GM18505 (cell line): Measurements from ENCODE around the gene SIRT3.

Experiments
- ATAC-seq: cut with Tn5 transposase; IDR thresholded peaks from one replicate; pipeline ENCODE4 v1.9.1; 2021; ENCODE audit not compliant: unreplicated experiment
- POLR2A ChIP-seq: IDR thresholded peaks from 4 replicates; pipeline ENCODE4 v1.6.1; 2011; ENCODE audit warnings: borderline replicate concordance; ENCODE audit not compliant: insufficient read depth, insufficient read length; ENCODE audit errors: extremely low read depth

SIRT3 gene

GRCh38 chr11:235997-236773, at the start of gene SIRT3:
TSS of gene SIRT3 (minus strand) at chr11:236342. CDS start at chr11:236328, 14 bp downstream.
- TF ChIP-seq POLR2A: peak; percentile 69
- peak; percentile 61 for ATAC-seq

DNA sequence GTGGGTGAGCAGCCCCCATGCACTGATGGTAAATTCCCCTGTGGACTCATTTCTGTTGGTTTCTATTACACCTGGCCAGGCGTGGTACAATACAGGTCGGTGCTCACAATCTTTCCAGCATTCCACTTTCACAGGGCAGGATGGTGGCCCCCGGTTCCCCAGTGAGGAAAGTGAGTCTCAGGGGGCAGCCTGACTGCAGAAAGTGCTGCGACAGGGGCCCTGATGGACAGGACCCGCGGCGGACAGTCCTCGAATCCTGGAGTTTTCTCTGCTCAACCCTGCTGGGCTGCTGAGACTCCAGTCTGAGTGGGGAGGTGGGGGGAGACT, 49.7 kb upstream of the SIRT3 start:
- TF ChIP-seq POLR2A: no peak
- no peak for ATAC-seq

GRCh38 chr11:285021-285893, 49.1 kb upstream of the SIRT3 start:
- no peak for TF ChIP-seq POLR2A
- no peak for ATAC-seq

- no peak for ATAC-seq
- TF ChIP-seq POLR2A: no peak
Observed at GRCh38 chr11:284105-285020, 48.2 kb upstream of the SIRT3 start.

GRCh38 chr11:283405-284104, 47.4 kb upstream of the SIRT3 start:
- no peak for TF ChIP-seq POLR2A
- no peak for ATAC-seq

DNA sequence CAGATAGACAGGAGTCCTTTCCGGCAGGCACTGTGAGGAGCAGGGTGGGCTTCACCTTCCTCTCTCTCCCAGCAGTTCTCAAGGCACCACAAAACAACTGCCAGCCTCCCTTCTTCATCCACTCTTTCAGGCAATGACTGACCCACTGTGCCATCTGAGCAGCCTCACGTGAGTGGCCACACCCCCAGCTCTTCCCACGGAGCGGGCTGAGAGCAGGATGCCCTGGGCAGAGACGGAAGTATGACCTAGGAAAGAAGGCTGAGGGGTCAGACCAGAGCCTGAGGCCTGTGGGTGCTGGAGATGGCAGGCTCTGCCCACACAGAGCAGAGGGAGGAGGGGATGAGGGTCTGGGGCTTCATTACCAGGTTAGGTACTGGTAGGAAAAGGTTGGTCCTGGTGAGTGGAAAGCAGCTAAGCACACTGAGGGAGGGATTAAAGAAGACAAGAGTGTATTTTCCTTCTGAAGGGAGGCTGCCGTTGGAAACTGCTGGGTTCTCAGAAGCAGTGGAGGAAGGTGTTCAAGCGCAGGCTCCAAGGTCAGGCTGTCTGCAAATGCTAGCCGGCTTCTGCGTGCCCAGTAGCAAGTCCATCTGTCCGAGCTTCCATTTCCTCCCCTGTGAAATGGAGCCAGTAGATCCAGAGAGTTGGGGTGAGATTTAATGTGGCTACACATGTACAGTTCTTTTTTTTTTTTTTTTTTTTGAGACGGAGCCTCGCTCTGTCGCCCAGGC, 46.7 kb upstream of the SIRT3 start:
- no peak for TF ChIP-seq POLR2A
- no peak for ATAC-seq

GRCh38 chr11:282171-282570, 46.0 kb upstream of the SIRT3 start:
- no peak for ATAC-seq
- no peak for TF ChIP-seq POLR2A

DNA sequence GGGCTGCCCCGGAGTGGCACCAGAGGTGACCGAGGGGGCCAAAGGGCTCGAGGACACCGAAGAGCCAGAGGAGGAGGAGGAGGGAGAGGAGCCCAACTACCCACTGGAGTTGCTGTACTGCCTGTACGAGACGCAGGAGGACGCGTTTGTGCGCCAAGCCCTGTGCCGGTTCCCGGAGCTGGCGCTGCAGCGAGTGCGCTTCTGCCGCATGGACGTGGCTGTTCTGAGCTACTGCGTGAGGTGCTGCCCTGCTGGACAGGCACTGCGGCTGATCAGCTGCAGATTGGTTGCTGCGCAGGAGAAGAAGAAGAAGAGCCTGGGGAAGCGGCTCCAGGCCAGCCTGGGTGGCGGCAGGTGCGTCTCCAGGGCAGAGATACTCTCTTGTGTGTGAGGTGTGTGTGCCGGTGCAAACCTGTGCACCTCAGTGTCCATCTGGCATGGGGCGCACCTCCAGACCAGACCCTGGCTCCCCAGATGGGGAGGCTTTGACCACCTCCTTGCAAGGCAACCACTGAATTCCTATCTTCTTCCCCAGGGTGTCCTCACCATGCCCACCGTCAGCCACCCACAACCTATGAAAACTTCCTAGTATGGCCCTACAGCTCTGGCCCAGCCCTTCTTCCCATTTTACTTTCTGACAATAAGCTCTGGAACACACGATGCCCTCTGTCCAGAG, 45.5 kb upstream of the SIRT3 start:
- ATAC-seq: no peak
- TF ChIP-seq POLR2A: no peak

DNA sequence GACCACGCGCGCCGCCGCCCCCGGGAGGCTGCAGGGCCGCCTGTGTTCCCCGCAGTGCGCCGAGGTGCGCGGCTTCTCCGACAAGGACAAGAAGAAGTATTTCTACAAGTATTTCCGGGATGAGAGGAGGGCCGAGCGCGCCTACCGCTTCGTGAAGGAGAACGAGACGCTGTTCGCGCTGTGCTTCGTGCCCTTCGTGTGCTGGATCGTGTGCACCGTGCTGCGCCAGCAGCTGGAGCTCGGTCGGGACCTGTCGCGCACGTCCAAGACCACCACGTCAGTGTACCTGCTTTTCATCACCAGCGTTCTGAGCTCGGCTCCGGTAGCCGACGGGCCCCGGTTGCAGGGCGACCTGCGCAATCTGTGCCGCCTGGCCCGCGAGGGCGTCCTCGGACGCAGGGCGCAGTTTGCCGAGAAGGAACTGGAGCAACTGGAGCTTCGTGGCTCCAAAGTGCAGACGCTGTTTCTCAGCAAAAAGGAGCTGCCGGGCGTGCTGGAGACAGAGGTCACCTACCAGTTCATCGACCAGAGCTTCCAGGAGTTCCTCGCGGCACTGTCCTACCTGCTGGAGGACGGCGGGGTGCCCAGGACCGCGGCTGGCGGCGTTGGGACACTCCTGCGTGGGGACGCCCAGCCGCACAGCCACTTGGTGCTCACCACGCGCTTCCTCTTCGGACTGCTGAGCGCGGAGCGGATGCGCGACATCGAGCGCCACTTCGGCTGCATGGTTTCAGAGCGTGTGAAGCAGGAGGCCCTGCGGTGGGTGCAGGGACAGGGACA, 44.8 kb upstream of the SIRT3 start:
- ATAC-seq: no peak
- TF ChIP-seq POLR2A: no peak

DNA sequence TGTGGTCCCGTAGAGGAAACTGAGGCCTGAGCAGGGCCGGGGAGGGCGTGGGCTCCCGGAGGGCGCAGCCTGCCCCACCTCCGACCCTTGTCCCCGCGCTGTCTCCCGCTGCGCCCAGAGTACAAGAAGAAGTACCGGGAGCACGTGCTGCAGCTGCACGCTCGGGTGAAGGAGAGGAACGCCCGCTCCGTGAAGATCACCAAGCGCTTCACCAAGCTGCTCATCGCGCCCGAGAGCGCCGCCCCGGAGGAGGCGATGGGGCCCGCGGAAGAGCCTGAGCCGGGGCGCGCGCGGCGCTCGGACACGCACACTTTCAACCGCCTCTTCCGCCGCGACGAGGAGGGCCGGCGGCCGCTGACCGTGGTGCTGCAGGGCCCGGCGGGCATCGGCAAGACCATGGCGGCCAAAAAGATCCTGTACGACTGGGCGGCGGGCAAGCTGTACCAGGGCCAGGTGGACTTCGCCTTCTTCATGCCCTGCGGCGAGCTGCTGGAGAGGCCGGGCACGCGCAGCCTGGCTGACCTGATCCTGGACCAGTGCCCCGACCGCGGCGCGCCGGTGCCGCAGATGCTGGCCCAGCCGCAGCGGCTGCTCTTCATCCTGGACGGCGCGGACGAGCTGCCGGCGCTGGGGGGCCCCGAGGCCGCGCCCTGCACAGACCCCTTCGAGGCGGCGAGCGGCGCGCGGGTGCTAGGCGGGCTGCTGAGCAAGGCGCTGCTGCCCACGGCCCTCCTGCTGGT, 44.0 kb upstream of the SIRT3 start:
- no peak for TF ChIP-seq POLR2A
- ATAC-seq: no peak
